ENCODE measurements around the gene IL1RAPL1. TPM values are rescaled to one million over a fixed set of nuclear protein-coding genes. Genes with fewer than 3 reads are reported as not detected.

The IL1RAPL1 gene
- total RNA-seq, 3 donors from 2014 or later, result 0.16 to 0.44 TPM; not detected in 1

- H3K9me3 ChIP-seq, result no peaks in the 10 kb centered on the region
- DNase-seq (ENCODE audit: low spot score in 2 of 2), result no peak
- intact Hi-C loops (cut with DNase I; ENCODE audit: low total_unique reads), result no loop called here
- H3K27ac ChIP-seq, result no peak overlapping the region
- peaks cover 0 to 7% of the 10 kb centered on the region in 2 donors for H3K27me3 ChIP-seq
- H3K4me3 ChIP-seq, result no peak overlapping the region
- H3K36me3 ChIP-seq, result no peaks in the 10 kb centered on the region
- TF ChIP-seq CTCF (IDR thresholded peaks at IDR 0.05) (no peak), POLR2AphosphoS5 (IDR thresholded peaks at IDR 0.05) (no peak), POLR2A (IDR thresholded peaks at IDR 0.05) (no peak)
- H3K4me1 ChIP-seq, result no peaks in the 10 kb centered on the region
Measured at GRCh38 chrX:29455702-29456101, 868.5 kb downstream of the IL1RAPL1 start.

GRCh38 chrX:29461039-29461438 lies 873.8 kb downstream of the IL1RAPL1 start:
- TF ChIP-seq CTCF (IDR thresholded peaks at IDR 0.05) (no peak), POLR2AphosphoS5 (IDR thresholded peaks at IDR 0.05) (no peak), POLR2A (IDR thresholded peaks at IDR 0.05) (no peak)
- no peak for DNase-seq (ENCODE audit: low spot score in 2 of 2)
- no peak overlapping the region for H3K27ac ChIP-seq
- no peaks in the 10 kb centered on the region for H3K27me3 ChIP-seq
- intact Hi-C loops (cut with DNase I; ENCODE audit: low total_unique reads), result no loop called here
- no peaks in the 10 kb centered on the region for H3K36me3 ChIP-seq
- no peak overlapping the region for H3K4me3 ChIP-seq
- H3K9me3 ChIP-seq, result no peaks in the 10 kb centered on the region
- no peaks in the 10 kb centered on the region for H3K4me1 ChIP-seq

- no peak for DNase-seq (ENCODE audit: low spot score in 2 of 2)
- Histone ChIP-seq H3K4me3 (no peak overlapping the region), H3K4me1 (no peaks in the 10 kb centered on the region), H3K27ac (no peak overlapping the region), H3K36me3 (no peaks in the 10 kb centered on the region), H3K9me3 (no peaks in the 10 kb centered on the region), H3K27me3 (no peaks in the 10 kb centered on the region)
- TF ChIP-seq CTCF (IDR thresholded peaks at IDR 0.05) (no peak), POLR2AphosphoS5 (IDR thresholded peaks at IDR 0.05) (no peak), POLR2A (IDR thresholded peaks at IDR 0.05) (no peak)
- intact Hi-C loops (cut with DNase I; ENCODE audit: low total_unique reads), result no loop called here
Measured at GRCh38 chrX:29466456-29466855, 879.2 kb downstream of the IL1RAPL1 start.

GRCh38 chrX:29468911-29469494 lies 881.8 kb downstream of the IL1RAPL1 start:
- H3K27ac ChIP-seq, result no peak overlapping the region
- H3K4me1 ChIP-seq, result no peaks in the 10 kb centered on the region
- no peaks in the 10 kb centered on the region for H3K36me3 ChIP-seq
- TF ChIP-seq POLR2A (IDR thresholded peaks at IDR 0.05) (no peak), POLR2AphosphoS5 (IDR thresholded peaks at IDR 0.05) (no peak), CTCF (IDR thresholded peaks at IDR 0.05) (no peak)
- H3K27me3 ChIP-seq, result no peaks in the 10 kb centered on the region
- no peak for DNase-seq (ENCODE audit: low spot score in 2 of 2)
- no peak overlapping the region for H3K4me3 ChIP-seq
- intact Hi-C loops (cut with DNase I; ENCODE audit: low total_unique reads), result no loop called here
- no peaks in the 10 kb centered on the region for H3K9me3 ChIP-seq

GRCh38 chrX:29470030-29470429 lies 882.8 kb downstream of the IL1RAPL1 start:
- intact Hi-C loops (cut with DNase I; ENCODE audit: low total_unique reads), result no loop called here
- DNase-seq (ENCODE audit: low spot score in 2 of 2), result no peak
- Histone ChIP-seq H3K27me3 (peaks cover 0 to 8% of the 10 kb centered on the region in 2 donors), H3K4me1 (no peaks in the 10 kb centered on the region), H3K36me3 (no peaks in the 10 kb centered on the region), H3K4me3 (no peak overlapping the region), H3K9me3 (no peaks in the 10 kb centered on the region), H3K27ac (no peak overlapping the region)
- TF ChIP-seq POLR2AphosphoS5 (IDR thresholded peaks at IDR 0.05), result no peak

GRCh38 chrX:29471829-29472228 lies 884.6 kb downstream of the IL1RAPL1 start:
- DNase-seq (ENCODE audit: low spot score in 2 of 2), result no peak
- no peak overlapping the region for H3K4me3 ChIP-seq
- intact Hi-C loops (cut with DNase I; ENCODE audit: low total_unique reads), result no loop called here
- no peaks in the 10 kb centered on the region for H3K9me3 ChIP-seq
- no peak for TF ChIP-seq POLR2A (IDR thresholded peaks at IDR 0.05)
- TF ChIP-seq POLR2AphosphoS5 (IDR thresholded peaks at IDR 0.05), result no peak
- TF ChIP-seq CTCF (IDR thresholded peaks at IDR 0.05), result no peak
- no peaks in the 10 kb centered on the region for H3K4me1 ChIP-seq
- peaks cover 0 to 19% of the 10 kb centered on the region in 2 donors for H3K27me3 ChIP-seq
- no peak overlapping the region for H3K27ac ChIP-seq
- no peaks in the 10 kb centered on the region for H3K36me3 ChIP-seq

Measured in breast epithelium (tissue), 4 donors.